Measurements from ENCODE around the gene PPIA. TPM values are rescaled to one million over a fixed set of nuclear protein-coding genes. Genes with fewer than 3 reads are reported as not detected.

The PPIA gene
- total RNA-seq, 1 donor from 2014 or later, result 1,265 TPM

GRCh38 chr7:44794331-44794730 is 2.1 kb upstream of the PPIA start:
- peak overlapping the region; percentile 84 for H3K27ac Mint-ChIP-seq (ENCODE audit: unreplicated experiment)
- no peaks in the 10 kb centered on the region for H3K9me3 Mint-ChIP-seq (ENCODE audit: unreplicated experiment)
- DNase-seq (ENCODE audit: extremely low spot score, unreplicated experiment), result no peak

GRCh38 chr7:44796034-44796503 is 412 bp upstream of the PPIA start:
- H3K9me3 Mint-ChIP-seq (ENCODE audit: unreplicated experiment), result no peaks in the 10 kb centered on the region
- H3K36me3 Mint-ChIP-seq (ENCODE audit: unreplicated experiment), result peaks cover 18% of the 10 kb centered on the region
- peaks cover 48% of the 10 kb centered on the region for H3K4me1 Mint-ChIP-seq (ENCODE audit: unreplicated experiment)
- H3K27me3 Mint-ChIP-seq (ENCODE audit: unreplicated experiment), result no peaks in the 10 kb centered on the region
- peak overlapping the region; percentile 91 for H3K4me3 Mint-ChIP-seq (ENCODE audit: unreplicated experiment)
- TF ChIP-seq CTCF (IDR thresholded peaks at IDR 0.05), result no peak
- DNase-seq (ENCODE audit: extremely low spot score, unreplicated experiment), result peak; percentile 85
- H3K27ac Mint-ChIP-seq (ENCODE audit: unreplicated experiment), result peak overlapping the region; percentile 92

More at GRCh38 chr7:44794331-44794730, 2.1 kb upstream of the PPIA start:
- Mint-ChIP-seq H3K27me3 (ENCODE audit: unreplicated experiment) (no peaks in the 10 kb centered on the region), H3K36me3 (ENCODE audit: unreplicated experiment) (peaks cover 4% of the 10 kb centered on the region), H3K4me3 (ENCODE audit: unreplicated experiment) (peak overlapping the region; percentile 6), H3K4me1 (ENCODE audit: unreplicated experiment) (peaks cover 42% of the 10 kb centered on the region)
- no peak for TF ChIP-seq CTCF (IDR thresholded peaks at IDR 0.05)

- Mint-ChIP-seq H3K9me3 (ENCODE audit: unreplicated experiment) (no peaks in the 10 kb centered on the region), H3K4me3 (ENCODE audit: unreplicated experiment) (peak overlapping the region; percentile 91), H3K4me1 (ENCODE audit: unreplicated experiment) (peaks cover 42% of the 10 kb centered on the region), H3K27ac (ENCODE audit: unreplicated experiment) (peak overlapping the region; percentile 92), H3K27me3 (ENCODE audit: unreplicated experiment) (no peaks in the 10 kb centered on the region), H3K36me3 (ENCODE audit: unreplicated experiment) (peaks cover 33% of the 10 kb centered on the region)
- peak; percentile 91 for DNase-seq (ENCODE audit: extremely low spot score, unreplicated experiment)
- TF ChIP-seq CTCF (IDR thresholded peaks at IDR 0.05), result peak; percentile 56
Observed at GRCh38 chr7:44797329-44798258, 1.1 kb downstream of the PPIA start.

- TF ChIP-seq CTCF (IDR thresholded peaks at IDR 0.05), result no peak
- Mint-ChIP-seq H3K36me3 (ENCODE audit: unreplicated experiment) (peaks cover 38% of the 10 kb centered on the region), H3K4me3 (ENCODE audit: unreplicated experiment) (peak overlapping the region; percentile 91), H3K4me1 (ENCODE audit: unreplicated experiment) (peaks cover 37% of the 10 kb centered on the region), H3K9me3 (ENCODE audit: unreplicated experiment) (no peaks in the 10 kb centered on the region), H3K27me3 (ENCODE audit: unreplicated experiment) (no peaks in the 10 kb centered on the region), H3K27ac (ENCODE audit: unreplicated experiment) (peak overlapping the region; percentile 24)
- no peak for DNase-seq (ENCODE audit: extremely low spot score, unreplicated experiment)
Observed at GRCh38 chr7:44798649-44799305, 2.3 kb downstream of the PPIA start.

- peaks cover 31% of the 10 kb centered on the region for H3K4me1 Mint-ChIP-seq (ENCODE audit: unreplicated experiment)
- H3K4me3 Mint-ChIP-seq (ENCODE audit: unreplicated experiment), result no peak overlapping the region
- TF ChIP-seq CTCF (IDR thresholded peaks at IDR 0.05), result no peak
- no peak for DNase-seq (ENCODE audit: extremely low spot score, unreplicated experiment)
- peaks cover 39% of the 10 kb centered on the region for H3K36me3 Mint-ChIP-seq (ENCODE audit: unreplicated experiment)
- H3K27me3 Mint-ChIP-seq (ENCODE audit: unreplicated experiment), result no peaks in the 10 kb centered on the region
- H3K27ac Mint-ChIP-seq (ENCODE audit: unreplicated experiment), result no peak overlapping the region
- no peaks in the 10 kb centered on the region for H3K9me3 Mint-ChIP-seq (ENCODE audit: unreplicated experiment)
Observed at GRCh38 chr7:44799939-44800338, 3.5 kb downstream of the PPIA start.

Measured in osteocyte (in vitro differentiated cells).